ENCODE results near the gene ZCCHC14.

ZCCHC14 gene

GRCh38 chr16:87423429-87423828, 69.4 kb downstream of the ZCCHC14 start:
- no peak for DNase-seq

- no peak for DNase-seq
Observed at GRCh38 chr16:87422106-87422505, 70.7 kb downstream of the ZCCHC14 start.

- no peak for DNase-seq
Observed at GRCh38 chr16:87421003-87421912, 71.6 kb downstream of the ZCCHC14 start.

- DNase-seq = no peak
Observed at GRCh38 chr16:87420026-87421002, 72.5 kb downstream of the ZCCHC14 start.

- DNase-seq = no peak
Observed at GRCh38 chr16:87418644-87419043, 74.2 kb downstream of the ZCCHC14 start.

GRCh38 chr16:87418216-87418615, 74.6 kb downstream of the ZCCHC14 start:
- DNase-seq = no peak

- no peak for DNase-seq
Observed at GRCh38 chr16:87417528-87417910, 75.3 kb downstream of the ZCCHC14 start.

GRCh38 chr16:87416826-87417527, 75.8 kb downstream of the ZCCHC14 start:
- no peak for DNase-seq

- no peak for DNase-seq
Observed at GRCh38 chr16:87415441-87415840, 77.4 kb downstream of the ZCCHC14 start.

GRCh38 chr16:87414251-87414680, 78.6 kb downstream of the ZCCHC14 start:
- DNase-seq = no peak

GRCh38 chr16:87412996-87413421, 79.8 kb downstream of the ZCCHC14 start:
- DNase-seq = no peak

GRCh38 chr16:87412371-87412995, 80.3 kb downstream of the ZCCHC14 start:
- DNase-seq = no peak

GRCh38 chr16:87411375-87412271, 81.2 kb downstream of the ZCCHC14 start:
- DNase-seq = no peak

GRCh38 chr16:87410968-87411367, 81.9 kb downstream of the ZCCHC14 start:
- no peak for DNase-seq

GRCh38 chr16:87410530-87410929, 82.3 kb downstream of the ZCCHC14 start:
- DNase-seq = no peak

- no peak for DNase-seq
Observed at GRCh38 chr16:87409781-87410180, 83.0 kb downstream of the ZCCHC14 start.

- DNase-seq = no peak
Observed at GRCh38 chr16:87409153-87409552, 83.7 kb downstream of the ZCCHC14 start.

- no peak for DNase-seq
Observed at GRCh38 chr16:87407511-87408112, 85.2 kb downstream of the ZCCHC14 start.

- DNase-seq = no peak
Observed at GRCh38 chr16:87406495-87407088, 86.2 kb downstream of the ZCCHC14 start.
